ENCODE results near the gene CATSPER2. TPM values are rescaled to one million over a fixed set of nuclear protein-coding genes. Genes with fewer than 3 reads are reported as not detected.
"Not testable (repeated sequence)": the region's sequence is repeated elsewhere in the genome, so short reads cannot be mapped to it uniquely, and the experiment has no call there.

The CATSPER2 gene
- polyA plus RNA-seq, 1 of the 3 experiments (the other 2 are of a cell fraction) = 0.62 TPM

- no peak for TF ChIP-seq EP300 (IDR thresholded peaks at IDR 0.05; ENCODE audit: borderline replicate concordance in 1 of 2, low read depth in 1 of 2, low read length in 1 of 2)
Observed at GRCh38 chr15:43625106-43625505, 23.5 kb downstream of the CATSPER2 start (continued).

- H4K20me1 ChIP-seq (ENCODE audit: insufficient read depth); H3K27me3 ChIP-seq (ENCODE audit: insufficient read depth); H3K9me2 ChIP-seq; H3F3A ChIP-seq (replicated peaks; ENCODE audit: insufficient read depth); H3K4me2 ChIP-seq; H3K27ac ChIP-seq (ENCODE audit: low read depth in 2 of 2, low read length in 1 of 2); H3K4me3 ChIP-seq (ENCODE audit: low read depth in 2 of 2, low read length in 1 of 2); H2AFZ ChIP-seq (ENCODE audit: low read depth); H3K9ac ChIP-seq; H3K4me1 ChIP-seq (ENCODE audit: control insufficient read depth in 1 of 2, insufficient read depth in 2 of 2, low read depth in 1 of 2, low read length in 1 of 2); H3K36me3 ChIP-seq (replicated peaks in 1 of 2; ENCODE audit: control insufficient read depth in 1 of 2, insufficient read depth in 2 of 2, low read length in 1 of 2); H3K79me2 ChIP-seq (ENCODE audit: insufficient read depth); POLR2A ChIA-PET; H3K9me3 ChIP-seq; DNase-seq: not testable (repeated sequence)
- WGBS (ENCODE audit: low lambda C conversion rate) = 63% methylated on average over 7 of the region's 7 CpGs
- CTCF ChIA-PET = interaction anchor here (0.6 kb wide), 1 partner anchor 1947 kb away, joined by 3 read pairs; no protein-coding TSS in a partner anchor
Observed at GRCh38 chr15:43622068-43622799, 26.4 kb downstream of the CATSPER2 start.

- H3K4me3 ChIP-seq (ENCODE audit: low read depth in 2 of 2, low read length in 1 of 2); H2AFZ ChIP-seq (ENCODE audit: low read depth); H3K27ac ChIP-seq (ENCODE audit: low read depth in 2 of 2, low read length in 1 of 2); H3K9me2 ChIP-seq; H3K9ac ChIP-seq; CTCF ChIA-PET; H3K79me2 ChIP-seq (ENCODE audit: insufficient read depth); POLR2A ChIA-PET; H3K9me3 ChIP-seq; H4K20me1 ChIP-seq (ENCODE audit: insufficient read depth); H3K36me3 ChIP-seq (replicated peaks in 1 of 2; ENCODE audit: control insufficient read depth in 1 of 2, insufficient read depth in 2 of 2, low read length in 1 of 2); H3K4me1 ChIP-seq (ENCODE audit: control insufficient read depth in 1 of 2, insufficient read depth in 2 of 2, low read depth in 1 of 2, low read length in 1 of 2); H3F3A ChIP-seq (replicated peaks; ENCODE audit: insufficient read depth); H3K4me2 ChIP-seq; H3K27me3 ChIP-seq (ENCODE audit: insufficient read depth); DNase-seq: not testable (repeated sequence)
- WGBS (ENCODE audit: low lambda C conversion rate) = no CpG with 5 or more reads among the region's 2 CpGs
Observed at GRCh38 chr15:43618700-43619099, 29.9 kb downstream of the CATSPER2 start, which contains the start of gene STRC. STRC (minus strand) TSS chr15:43618800; CDS start chr15:43618722, 78 bp downstream.

- H3K27me3 ChIP-seq (ENCODE audit: insufficient read depth); DNase-seq; H3K27ac ChIP-seq (ENCODE audit: low read depth in 2 of 2, low read length in 1 of 2); H2AFZ ChIP-seq (ENCODE audit: low read depth); H3K9me2 ChIP-seq; H3K9me3 ChIP-seq; CTCF ChIA-PET; H3K9ac ChIP-seq; H3K4me1 ChIP-seq (ENCODE audit: control insufficient read depth in 1 of 2, insufficient read depth in 2 of 2, low read depth in 1 of 2, low read length in 1 of 2); H3K4me3 ChIP-seq (ENCODE audit: low read depth in 2 of 2, low read length in 1 of 2); H4K20me1 ChIP-seq (ENCODE audit: insufficient read depth); H3K4me2 ChIP-seq; POLR2A ChIA-PET; H3K36me3 ChIP-seq (replicated peaks in 1 of 2; ENCODE audit: control insufficient read depth in 1 of 2, insufficient read depth in 2 of 2, low read length in 1 of 2); H3K79me2 ChIP-seq (ENCODE audit: insufficient read depth); H3F3A ChIP-seq (replicated peaks; ENCODE audit: insufficient read depth): not testable (repeated sequence)
- WGBS (ENCODE audit: low lambda C conversion rate) = no CpG with 5 or more reads among the region's 8 CpGs
Observed at GRCh38 chr15:43617750-43618149, 30.9 kb downstream of the CATSPER2 start.

GRCh38 chr15:43602233-43602632 is 46.4 kb downstream of the CATSPER2 start:
- H3K9me2 ChIP-seq; H3K9ac ChIP-seq; H3K36me3 ChIP-seq (replicated peaks in 1 of 2; ENCODE audit: control insufficient read depth in 1 of 2, insufficient read depth in 2 of 2, low read length in 1 of 2); H3K27me3 ChIP-seq (ENCODE audit: insufficient read depth); H3K4me3 ChIP-seq (ENCODE audit: low read depth in 2 of 2, low read length in 1 of 2); POLR2A ChIA-PET; H3K4me2 ChIP-seq; H4K20me1 ChIP-seq (ENCODE audit: insufficient read depth); H3K9me3 ChIP-seq; DNase-seq; CTCF ChIA-PET; H3K27ac ChIP-seq (ENCODE audit: low read depth in 2 of 2, low read length in 1 of 2); H2AFZ ChIP-seq (ENCODE audit: low read depth); H3K4me1 ChIP-seq (ENCODE audit: control insufficient read depth in 1 of 2, insufficient read depth in 2 of 2, low read depth in 1 of 2, low read length in 1 of 2); H3F3A ChIP-seq (replicated peaks; ENCODE audit: insufficient read depth); H3K79me2 ChIP-seq (ENCODE audit: insufficient read depth): not testable (repeated sequence)
- WGBS (ENCODE audit: low lambda C conversion rate) = 77% methylated on average over 6 of the region's 6 CpGs

- H3K4me2 ChIP-seq; H3K9me3 ChIP-seq; CTCF ChIA-PET; H2AFZ ChIP-seq (ENCODE audit: low read depth); DNase-seq; H3K27ac ChIP-seq (ENCODE audit: low read depth in 2 of 2, low read length in 1 of 2); H3K4me3 ChIP-seq (ENCODE audit: low read depth in 2 of 2, low read length in 1 of 2); H3K27me3 ChIP-seq (ENCODE audit: insufficient read depth); H3K36me3 ChIP-seq (replicated peaks in 1 of 2; ENCODE audit: control insufficient read depth in 1 of 2, insufficient read depth in 2 of 2, low read length in 1 of 2); POLR2A ChIA-PET; H3K4me1 ChIP-seq (ENCODE audit: control insufficient read depth in 1 of 2, insufficient read depth in 2 of 2, low read depth in 1 of 2, low read length in 1 of 2); H3K9ac ChIP-seq; H4K20me1 ChIP-seq (ENCODE audit: insufficient read depth); H3F3A ChIP-seq (replicated peaks; ENCODE audit: insufficient read depth); H3K79me2 ChIP-seq (ENCODE audit: insufficient read depth); H3K9me2 ChIP-seq: not testable (repeated sequence)
- WGBS (ENCODE audit: low lambda C conversion rate) = no CpG with 5 or more reads among the region's 2 CpGs
Observed at GRCh38 chr15:43600200-43600599, 48.4 kb downstream of the CATSPER2 start.

GRCh38 chr15:43599131-43599530 is 49.5 kb downstream of the CATSPER2 start:
- H3K9ac ChIP-seq; H3K36me3 ChIP-seq (replicated peaks in 1 of 2; ENCODE audit: control insufficient read depth in 1 of 2, insufficient read depth in 2 of 2, low read length in 1 of 2); H4K20me1 ChIP-seq (ENCODE audit: insufficient read depth); H3K27ac ChIP-seq (ENCODE audit: low read depth in 2 of 2, low read length in 1 of 2); DNase-seq; H3K79me2 ChIP-seq (ENCODE audit: insufficient read depth); H3K4me2 ChIP-seq; H2AFZ ChIP-seq (ENCODE audit: low read depth); POLR2A ChIA-PET; H3F3A ChIP-seq (replicated peaks; ENCODE audit: insufficient read depth); H3K27me3 ChIP-seq (ENCODE audit: insufficient read depth); H3K9me2 ChIP-seq; H3K9me3 ChIP-seq; H3K4me1 ChIP-seq (ENCODE audit: control insufficient read depth in 1 of 2, insufficient read depth in 2 of 2, low read depth in 1 of 2, low read length in 1 of 2); CTCF ChIA-PET; H3K4me3 ChIP-seq (ENCODE audit: low read depth in 2 of 2, low read length in 1 of 2): not testable (repeated sequence)
- 66% methylated on average over 6 of the region's 6 CpGs for WGBS (ENCODE audit: low lambda C conversion rate)

Data from SK-N-SH (cell line).